PFSK-1 (cell line): Measurements from ENCODE around the gene RABEP2.

ENCODE experiments used
- FOXP2 ChIP-seq: optimal IDR thresholded peaks from 2 replicates; pipeline ENCODE3; 2011; ENCODE audit warnings: borderline replicate concordance, control low read depth, inconsistent platforms; ENCODE audit not compliant: insufficient read depth; ENCODE audit errors: extremely low read length, extremely low read depth
- POLR2AphosphoS5 ChIP-seq: IDR thresholded peaks from 2 replicates; pipeline ENCODE4 v1.6.1; 2012; ENCODE audit warnings: low read depth, mild to moderate bottlenecking, control low read depth, low read length, moderate library complexity
- SIN3A ChIP-seq: IDR thresholded peaks from 2 replicates; pipeline ENCODE4 v1.6.1; 2012; ENCODE audit warnings: mild to moderate bottlenecking, low read length, moderate library complexity, borderline replicate concordance; ENCODE audit not compliant: insufficient read depth
- TAF1 ChIP-seq: IDR thresholded peaks from 2 replicates; pipeline ENCODE4 v1.6.1; 2012; ENCODE audit warnings: low read length, control low read depth, borderline replicate concordance; ENCODE audit not compliant: insufficient read depth
- TF ChIP-seq, protein P1 (sequence below), 2 experiments: IDR thresholded peaks; 2 replicates each; pipeline versions ENCODE4 v1.6.1 to v1.8.0; 2011 to 2012; ENCODE audit warnings: low read depth in 2 of 2, low read length in 2 of 2, control low read depth in 1 of 2, inconsistent platforms in 1 of 2, mild to moderate bottlenecking in 1 of 2, moderate library complexity in 1 of 2; ENCODE audit not compliant: insufficient read depth in 1 of 2

Gene RABEP2

DNA sequence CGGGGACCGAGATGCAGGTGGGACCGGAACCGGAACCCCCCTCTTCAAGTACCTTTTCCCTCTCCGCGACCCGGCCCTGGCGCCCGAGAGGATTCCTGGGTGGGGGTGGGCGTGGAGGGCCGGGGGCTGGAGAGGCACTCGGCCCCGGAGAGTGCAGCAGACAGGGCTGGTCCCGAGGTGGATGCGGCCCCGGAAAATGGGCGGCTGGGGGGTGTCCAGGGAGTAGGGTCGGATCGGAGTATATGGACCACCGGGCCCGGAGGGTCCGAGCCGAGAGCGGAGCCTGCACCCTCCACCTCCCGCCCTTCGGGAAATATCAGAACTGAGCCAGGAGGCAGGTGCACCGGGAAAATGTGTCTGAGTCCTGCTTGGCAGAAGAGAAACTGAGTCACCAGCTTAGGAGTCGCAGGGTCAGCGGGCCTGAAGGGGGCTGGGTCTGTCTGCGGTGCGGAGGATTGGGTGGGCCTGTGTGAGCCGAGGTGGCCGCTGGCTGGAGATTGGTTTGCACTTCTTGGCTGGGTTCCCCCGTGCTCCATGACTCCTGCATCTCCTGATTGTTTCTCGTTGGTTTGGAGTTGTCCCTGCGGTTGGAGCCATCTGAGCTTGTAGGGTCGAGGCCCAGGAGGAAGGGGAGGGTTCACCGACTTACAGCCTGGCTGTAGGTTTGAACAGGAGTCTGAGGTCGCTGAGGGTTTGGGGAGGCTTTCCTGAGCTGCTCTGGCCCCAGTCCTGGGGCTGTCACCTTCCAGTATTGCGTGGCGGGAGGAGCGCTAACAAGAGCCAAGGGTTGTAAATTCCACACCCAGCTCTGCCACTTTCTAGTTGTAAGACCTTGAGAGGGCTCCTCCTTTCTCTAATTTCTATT, 60.9 kb downstream of the RABEP2 start:
- no peak for TF ChIP-seq TAF1
- TF ChIP-seq SIN3A = no peak
- TF ChIP-seq FOXP2 = no peak
- TF ChIP-seq, protein P1, sequence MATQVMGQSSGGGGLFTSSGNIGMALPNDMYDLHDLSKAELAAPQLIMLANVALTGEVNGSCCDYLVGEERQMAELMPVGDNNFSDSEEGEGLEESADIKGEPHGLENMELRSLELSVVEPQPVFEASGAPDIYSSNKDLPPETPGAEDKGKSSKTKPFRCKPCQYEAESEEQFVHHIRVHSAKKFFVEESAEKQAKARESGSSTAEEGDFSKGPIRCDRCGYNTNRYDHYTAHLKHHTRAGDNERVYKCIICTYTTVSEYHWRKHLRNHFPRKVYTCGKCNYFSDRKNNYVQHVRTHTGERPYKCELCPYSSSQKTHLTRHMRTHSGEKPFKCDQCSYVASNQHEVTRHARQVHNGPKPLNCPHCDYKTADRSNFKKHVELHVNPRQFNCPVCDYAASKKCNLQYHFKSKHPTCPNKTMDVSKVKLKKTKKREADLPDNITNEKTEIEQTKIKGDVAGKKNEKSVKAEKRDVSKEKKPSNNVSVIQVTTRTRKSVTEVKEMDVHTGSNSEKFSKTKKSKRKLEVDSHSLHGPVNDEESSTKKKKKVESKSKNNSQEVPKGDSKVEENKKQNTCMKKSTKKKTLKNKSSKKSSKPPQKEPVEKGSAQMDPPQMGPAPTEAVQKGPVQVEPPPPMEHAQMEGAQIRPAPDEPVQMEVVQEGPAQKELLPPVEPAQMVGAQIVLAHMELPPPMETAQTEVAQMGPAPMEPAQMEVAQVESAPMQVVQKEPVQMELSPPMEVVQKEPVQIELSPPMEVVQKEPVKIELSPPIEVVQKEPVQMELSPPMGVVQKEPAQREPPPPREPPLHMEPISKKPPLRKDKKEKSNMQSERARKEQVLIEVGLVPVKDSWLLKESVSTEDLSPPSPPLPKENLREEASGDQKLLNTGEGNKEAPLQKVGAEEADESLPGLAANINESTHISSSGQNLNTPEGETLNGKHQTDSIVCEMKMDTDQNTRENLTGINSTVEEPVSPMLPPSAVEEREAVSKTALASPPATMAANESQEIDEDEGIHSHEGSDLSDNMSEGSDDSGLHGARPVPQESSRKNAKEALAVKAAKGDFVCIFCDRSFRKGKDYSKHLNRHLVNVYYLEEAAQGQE (IDR thresholded peaks at IDR 0.05; ENCODE audit: insufficient read depth in 1 of 2, low read depth in 2 of 2, low read length in 2 of 2) = no peak
- TF ChIP-seq POLR2AphosphoS5 = no peak

DNA sequence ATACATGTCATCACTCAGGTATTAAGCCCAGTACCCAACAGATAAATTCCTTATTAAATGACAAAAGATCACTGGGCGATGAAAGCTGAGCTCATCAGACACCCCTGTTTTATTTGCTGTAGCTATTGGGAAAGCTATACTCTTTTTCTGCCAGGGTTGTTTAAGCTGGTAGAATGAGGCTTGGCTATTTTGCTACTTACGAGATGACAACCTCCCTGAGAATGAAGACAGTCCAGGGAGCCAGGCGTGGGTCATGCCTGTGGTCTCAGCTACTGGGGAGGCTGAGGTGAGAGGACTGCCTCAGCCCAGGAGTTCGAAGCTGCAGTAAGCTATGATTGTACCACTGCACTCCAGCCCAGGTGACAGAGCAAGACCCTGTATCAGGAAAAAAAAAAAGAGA, 65.7 kb downstream of the RABEP2 start:
- TF ChIP-seq POLR2AphosphoS5 (no peak), TAF1 (no peak), SIN3A (no peak), FOXP2 (no peak)
- TF ChIP-seq, protein P1 (IDR thresholded peaks at IDR 0.05; ENCODE audit: insufficient read depth in 1 of 2, low read depth in 2 of 2, low read length in 2 of 2) = no peak

DNA sequence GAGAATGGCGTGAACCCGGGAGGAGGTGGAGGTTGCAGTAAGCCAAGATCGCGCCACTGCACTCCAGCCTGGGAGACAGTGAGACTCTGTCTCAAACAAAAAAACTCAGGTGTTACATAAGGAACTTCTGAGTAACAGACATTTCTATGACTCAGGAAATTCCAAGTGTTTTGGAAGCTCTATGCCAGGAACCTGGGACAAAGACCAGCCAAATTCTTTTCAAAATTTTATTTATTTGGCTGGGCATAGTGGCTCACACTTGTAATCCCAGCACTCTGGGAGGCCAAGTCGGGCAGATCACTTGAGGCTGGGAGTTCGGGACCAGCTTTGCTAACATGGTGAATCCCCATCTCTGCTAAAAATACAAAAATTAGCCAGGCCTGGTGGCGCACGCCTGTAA, 66.6 kb downstream of the RABEP2 start:
- TF ChIP-seq TAF1 (no peak), SIN3A (no peak)
